ENCODE results near the gene KCTD2. TPM values are rescaled to one million over a fixed set of nuclear protein-coding genes. Genes with fewer than 3 reads are reported as not detected.

The KCTD2 gene
- total RNA-seq, 2 experiments from 2014 or later, result 29.4 to 31.7 TPM

Other genes with a start within 250 kb of the KCTD2 start
- gene GRIN2C, start 187.3 kb upstream of the KCTD2 start, total RNA-seq, result not detected
- 1 to 10 TPM; 3.7 to 3.8 TPM for gene FDXR, start 174.2 kb upstream of the KCTD2 start, total RNA-seq
- gene FADS6, start 153.6 kb upstream of the KCTD2 start, total RNA-seq, result not detected
- gene USH1G, start 124.0 kb upstream of the KCTD2 start, total RNA-seq, result not detected
- not detected for gene OTOP2, start 123.0 kb upstream of the KCTD2 start, total RNA-seq
- not detected for gene OTOP3, start 111.3 kb upstream of the KCTD2 start, total RNA-seq
- gene HID1, start 74.5 kb upstream of the KCTD2 start, total RNA-seq, result 10 to 100 TPM; 25.9 to 26.4 TPM
- under 1 TPM; 0.14 to 0.27 TPM for gene CDR2L, start 59.6 kb upstream of the KCTD2 start, total RNA-seq
- gene MRPL58, start 34.6 kb upstream of the KCTD2 start, total RNA-seq, result 10 to 100 TPM in 1 of 2 experiments, 1 to 10 TPM in 1; 9.2 to 11.2 TPM
- gene ATP5PD, start 256 bp upstream of the KCTD2 start, total RNA-seq, result 10 to 100 TPM; 69.9 to 71.6 TPM
- 1 to 10 TPM; 2.9 to 3.6 TPM for gene SLC16A5, start 40.7 kb downstream of the KCTD2 start, total RNA-seq
- gene ARMC7, start 62.7 kb downstream of the KCTD2 start, total RNA-seq, result 1 to 10 TPM; 2.0 to 3.0 TPM
- 10 to 100 TPM; 19.3 to 20.4 TPM for gene NT5C, start 84.5 kb downstream of the KCTD2 start, total RNA-seq
- 10 to 100 TPM; 15.1 to 17.3 TPM for gene JPT1, start 107.3 kb downstream of the KCTD2 start, total RNA-seq
- gene SUMO2, start 135.7 kb downstream of the KCTD2 start, total RNA-seq, result 100 to 1,000 TPM; 192 to 203 TPM
- 10 to 100 TPM; 57.4 to 65.3 TPM for gene NUP85, start 158.5 kb downstream of the KCTD2 start, total RNA-seq
- gene GGA3, start 214.4 kb downstream of the KCTD2 start, total RNA-seq, result 100 to 1,000 TPM; 103 to 107 TPM
- gene MRPS7, start 214.7 kb downstream of the KCTD2 start, total RNA-seq, result 10 to 100 TPM; 42.0 to 43.9 TPM
- gene MIF4GD, start 224.0 kb downstream of the KCTD2 start, total RNA-seq, result 10 to 100 TPM; 30.9 to 32.7 TPM
- gene SLC25A19, start 242.2 kb downstream of the KCTD2 start, total RNA-seq, result 10 to 100 TPM; 14.4 to 14.8 TPM

Data from CD8-positive, alpha-beta T cell (primary cell).